GM12892 (cell line): ENCODE measurements around the gene CCNE1.
A peak's percentile ranks its signal among the peaks of the same experiment; 100 is the strongest.
"Not testable (repeated sequence)": the region's sequence is repeated elsewhere in the genome, so short reads cannot be mapped to it uniquely, and the experiment has no call there.

Source experiments
- DNase-seq: peaks from one replicate; pipeline ENCODE4 v3.0.0; 2011; ENCODE audit not compliant: insufficient read length
- FAIRE-seq: peaks from 2 replicates; lab custom pipeline; 2011; peaks lifted over from hg19 to GRCh38; lab: Jason Lieb, UNC
- POLR2A ChIP-seq: IDR thresholded peaks from 2 replicates; pipeline ENCODE4 v1.6.1; 2011; ENCODE audit warnings: low read depth, low read length, control low read depth
- POLR2AphosphoS5 ChIP-seq: IDR thresholded peaks from 2 replicates; pipeline ENCODE4 v1.6.1; 2011; ENCODE audit warnings: low read depth, low read length, control low read depth
- TAF1 ChIP-seq: IDR thresholded peaks from 2 replicates; pipeline ENCODE4 v1.6.1; 2011; ENCODE audit warnings: low read depth, mild to moderate bottlenecking, control low read depth, low read length, borderline replicate concordance

The CCNE1 gene

DNA sequence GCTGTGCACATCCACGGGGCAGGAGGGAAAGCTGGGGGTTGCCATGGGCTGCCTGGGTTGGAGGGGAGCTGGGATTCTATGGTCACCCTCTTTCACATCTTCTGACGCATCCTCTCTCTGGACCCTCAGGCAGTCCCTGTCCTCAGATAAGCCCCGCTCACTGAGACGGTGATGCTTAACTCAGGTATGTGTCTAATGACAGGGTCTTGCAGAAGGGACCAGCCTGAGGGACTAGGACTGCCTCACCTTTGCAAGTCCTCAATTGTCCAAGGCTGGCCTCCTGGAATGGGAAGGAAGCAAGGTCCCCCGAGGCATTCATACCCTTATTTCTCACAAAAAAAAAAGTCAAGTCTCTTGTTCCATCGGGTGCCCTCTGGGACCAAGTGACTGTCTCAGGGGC is 37.7 kb upstream of the CCNE1 start:
- FAIRE-seq = no peak
- no peak for TF ChIP-seq POLR2AphosphoS5
- TF ChIP-seq TAF1 = no peak
- TF ChIP-seq POLR2A = no peak
- DNase-seq = no peak

GRCh38 chr19:29777781-29778309 is 33.9 kb upstream of the CCNE1 start:
- TF ChIP-seq POLR2AphosphoS5 = no peak
- TF ChIP-seq POLR2A = no peak
- no peak for TF ChIP-seq TAF1
- no peak for FAIRE-seq
- DNase-seq = no peak

GRCh38 chr19:29779921-29780320 is 31.9 kb upstream of the CCNE1 start:
- FAIRE-seq (no peak), DNase-seq (no peak)
- TF ChIP-seq POLR2AphosphoS5 (no peak), POLR2A (no peak), TAF1 (no peak)

DNA sequence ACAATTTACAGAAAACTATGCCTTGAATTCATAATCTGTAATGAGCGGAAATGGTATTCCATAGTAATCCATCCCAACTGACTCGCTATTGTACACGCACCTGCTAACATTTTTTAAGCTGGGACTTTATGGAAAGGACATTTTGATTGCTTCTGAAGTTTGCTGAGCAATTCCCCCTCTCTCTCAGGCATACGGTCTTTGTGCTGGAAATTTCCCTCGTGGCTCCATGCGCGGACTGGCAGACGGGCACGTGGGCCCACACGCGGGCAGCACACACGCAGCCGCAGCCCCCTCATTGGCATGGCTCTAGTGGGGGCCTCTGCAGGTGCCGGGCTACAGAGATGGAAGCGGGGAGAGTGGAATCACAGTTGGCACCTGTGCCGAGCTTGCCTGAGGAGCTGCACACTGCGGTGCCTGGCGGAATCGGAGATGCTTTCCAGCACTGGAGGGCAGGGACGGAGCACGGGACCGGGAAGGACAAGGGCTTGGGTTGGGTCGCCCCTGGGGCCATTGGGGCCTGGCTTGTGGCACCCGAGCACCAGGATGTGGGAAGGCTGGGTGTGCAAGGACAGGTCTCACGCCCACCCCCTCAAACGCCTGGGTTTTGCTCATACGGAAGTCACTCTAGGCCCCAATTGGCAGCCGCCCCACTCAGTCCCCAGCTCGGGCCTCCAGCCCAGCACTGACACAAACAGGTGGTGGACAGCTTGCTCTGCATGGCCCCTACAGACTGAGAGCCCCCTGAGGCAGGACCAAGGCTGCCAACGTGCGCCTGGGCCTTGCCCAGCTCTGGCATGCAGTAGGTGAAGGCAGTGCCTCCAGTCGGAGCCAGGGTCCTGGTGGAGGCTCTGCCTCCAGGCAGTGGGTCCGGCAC is 30.2 kb upstream of the CCNE1 start:
- FAIRE-seq (no peak), DNase-seq (no peak)

GRCh38 chr19:29782260-29782580 is 29.6 kb upstream of the CCNE1 start:
- TF ChIP-seq POLR2AphosphoS5 (no peak), TAF1 (no peak), POLR2A (no peak)
- no peak for FAIRE-seq
- DNase-seq = no peak

More for the DNA sequence above, 30.2 kb upstream of the CCNE1 start:
- TF ChIP-seq POLR2A (no peak), POLR2AphosphoS5 (no peak), TAF1 (no peak)

GRCh38 chr19:29783627-29784190 is 28.1 kb upstream of the CCNE1 start:
- no peak for DNase-seq
- TF ChIP-seq TAF1 (no peak), POLR2A (no peak), POLR2AphosphoS5 (no peak)
- FAIRE-seq = no peak

DNA sequence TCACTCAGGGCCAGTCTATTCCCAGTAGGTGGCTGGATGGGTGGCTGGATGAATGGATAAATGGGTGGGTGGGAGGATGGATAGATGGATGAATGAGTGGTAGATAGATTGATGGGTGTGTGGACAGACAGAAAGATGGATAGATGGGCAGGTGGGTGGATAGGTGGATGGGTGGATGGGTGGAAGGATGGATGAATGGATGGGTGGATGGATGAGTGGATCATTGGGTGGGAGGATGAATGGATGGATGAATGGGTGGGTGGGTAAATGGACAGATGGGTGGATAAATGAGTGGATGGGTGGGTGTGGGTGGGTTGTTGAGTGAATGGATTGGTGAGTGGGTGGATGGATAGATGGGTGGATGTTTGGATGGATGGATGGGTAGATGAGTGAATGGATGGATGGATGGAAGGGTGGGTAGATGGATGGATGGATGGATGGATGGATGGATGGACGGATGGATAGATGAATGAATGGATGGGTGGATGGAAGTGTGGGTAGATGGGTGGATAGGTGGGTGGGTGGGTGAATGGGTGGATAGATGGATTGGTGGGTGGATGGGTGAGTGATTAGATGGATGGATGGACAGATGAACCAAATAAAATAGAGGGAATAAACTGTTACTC is 27.1 kb upstream of the CCNE1 start:
- FAIRE-seq = no peak
- no peak for DNase-seq
- no peak for TF ChIP-seq POLR2AphosphoS5
- TF ChIP-seq TAF1 = no peak
- TF ChIP-seq POLR2A = no peak

DNA sequence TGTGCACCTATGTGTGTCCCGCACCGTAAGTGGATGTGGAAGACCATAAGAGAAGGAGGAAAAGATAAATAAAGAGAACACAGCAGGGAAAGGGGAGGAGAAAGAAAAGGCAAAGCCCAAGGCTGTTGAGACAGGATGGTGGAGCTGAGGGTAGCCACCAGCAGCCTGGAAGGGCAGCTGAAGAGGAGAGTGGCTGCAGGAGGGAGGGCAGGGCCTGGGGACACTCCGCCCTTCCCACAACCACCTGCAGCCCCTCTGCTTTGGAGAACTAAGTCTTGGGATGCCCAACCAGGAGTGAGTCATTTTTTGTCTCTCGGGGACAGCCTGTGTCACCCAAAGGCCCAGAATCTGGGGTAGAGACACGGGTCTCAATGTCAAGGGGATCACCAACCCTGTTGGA is 26.4 kb upstream of the CCNE1 start:
- no peak for FAIRE-seq
- no peak for DNase-seq
- TF ChIP-seq POLR2AphosphoS5 (no peak), TAF1 (no peak), POLR2A (no peak)

GRCh38 chr19:29785955-29786589 is 25.7 kb upstream of the CCNE1 start:
- DNase-seq = peak; percentile 43
- TF ChIP-seq POLR2AphosphoS5 (no peak), TAF1 (no peak), POLR2A (no peak)
- no peak for FAIRE-seq

DNA sequence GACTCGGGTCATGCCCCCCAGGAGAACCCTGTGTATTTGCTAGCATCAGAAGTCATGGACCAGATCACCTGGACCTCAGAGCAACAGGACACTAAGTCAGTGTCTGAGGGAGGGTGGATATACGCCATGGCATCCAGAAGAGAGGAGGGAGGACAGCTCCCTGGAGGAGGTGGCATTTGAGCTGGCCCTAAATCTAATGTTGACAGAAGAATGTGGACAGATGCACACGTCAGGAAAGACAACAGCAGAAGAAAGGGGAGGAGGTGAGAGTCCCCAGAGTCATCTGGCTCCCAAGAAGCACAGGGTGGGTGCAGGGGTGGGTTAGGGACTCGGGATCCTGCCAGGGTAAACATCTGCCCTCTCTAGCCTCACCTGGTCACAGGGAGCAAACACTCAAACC is 24.5 kb upstream of the CCNE1 start:
- DNase-seq = no peak
- TF ChIP-seq TAF1 (no peak), POLR2AphosphoS5 (no peak), POLR2A (no peak)
- no peak for FAIRE-seq

DNA sequence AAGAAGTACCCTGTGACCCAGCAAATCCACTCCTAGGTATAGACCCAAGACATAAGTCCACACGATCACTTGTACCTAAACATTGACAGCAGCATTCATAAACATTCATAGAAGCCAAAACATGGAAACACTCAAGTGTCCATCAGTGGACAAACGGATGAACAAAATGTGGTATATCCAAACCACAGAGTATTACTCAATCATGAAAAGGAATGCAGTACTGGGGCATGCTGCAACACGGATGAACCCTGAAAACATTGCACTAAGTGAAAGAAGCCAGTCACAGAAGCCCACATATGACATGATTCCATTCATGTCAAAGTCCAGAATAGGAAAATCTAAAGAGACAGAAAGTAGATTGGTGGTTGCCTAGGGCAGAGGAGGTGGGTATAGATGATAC is 22.8 kb upstream of the CCNE1 start:
- no peak for TF ChIP-seq POLR2A
- no peak for TF ChIP-seq POLR2AphosphoS5
- no peak for TF ChIP-seq TAF1
- FAIRE-seq = no peak
- no peak for DNase-seq

- TF ChIP-seq POLR2AphosphoS5 (no peak), TAF1 (no peak), POLR2A (no peak)
- no peak for DNase-seq
- FAIRE-seq = no peak
These were observed 18.6 kb upstream of the CCNE1 start for GRCh38 chr19:29793116-29793727.

GRCh38 chr19:29794490-29794889 is 17.3 kb upstream of the CCNE1 start:
- DNase-seq, FAIRE-seq: not testable (repeated sequence)
